Measurements from ENCODE around the gene SGMS2.

DNA sequence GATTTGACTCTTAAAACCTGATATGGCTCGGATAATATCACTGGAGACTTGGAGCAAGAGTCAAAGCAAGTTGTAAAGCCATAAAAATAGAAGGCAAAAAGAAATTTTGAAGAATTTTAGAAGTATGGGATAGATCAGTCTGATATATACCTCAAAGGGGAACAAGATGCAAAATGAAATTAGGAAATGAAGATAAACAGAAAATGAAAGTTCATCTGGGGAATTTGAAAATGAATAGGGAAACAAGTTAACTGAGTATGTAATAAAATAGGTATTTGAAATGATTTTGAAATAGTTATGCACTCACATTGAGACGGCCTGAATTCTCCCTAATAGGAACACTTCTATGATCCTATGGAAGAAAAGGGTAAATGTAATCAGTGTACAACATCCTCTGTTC lies 112.3 kb downstream of the SGMS2 start:
- TF ChIP-seq POLR2A (IDR thresholded peaks at IDR 0.05) (no peak), CTCF (IDR thresholded peaks at IDR 0.05) (no peak), POLR2AphosphoS5 (IDR thresholded peaks at IDR 0.05) (no peak)
